Chondrocyte (in vitro differentiated cells): ENCODE measurements around the gene LRRC32. TPM values are rescaled to one million over a fixed set of nuclear protein-coding genes. Genes with fewer than 3 reads are reported as not detected.

ENCODE experiments used
- DNase-seq: peaks from one replicate; pipeline ENCODE4 v3.0.0; 2021; ENCODE audit warnings: mixed read lengths, low spot score
- H3K27ac Mint-ChIP-seq: one replicate; pipeline ENCODE4 v1.8.0; 2021; ENCODE audit warnings: mild to moderate bottlenecking, moderate library complexity, mixed read lengths; ENCODE audit not compliant: unreplicated experiment
- H3K27me3 Mint-ChIP-seq: 2 replicates; pipeline ENCODE4 v1.8.0; 2021; ENCODE audit warnings: low read depth, mixed read lengths
- H3K36me3 Mint-ChIP-seq: 2 replicates; pipeline ENCODE4 v1.8.0; 2021; ENCODE audit warnings: low read depth, mixed read lengths
- H3K4me1 Mint-ChIP-seq: 2 replicates; pipeline ENCODE4 v1.8.0; 2021; ENCODE audit warnings: low read depth, mild to moderate bottlenecking, mixed read lengths
- H3K4me3 Mint-ChIP-seq: one replicate; pipeline ENCODE4 v1.8.0; 2021; ENCODE audit warnings: mild to moderate bottlenecking, moderate library complexity, mixed read lengths; ENCODE audit not compliant: unreplicated experiment
- H3K9me3 Mint-ChIP-seq: 2 replicates; pipeline ENCODE4 v1.8.0; 2021; ENCODE audit warnings: low read depth, mixed read lengths
- CTCF ChIP-seq: fragments of 200-600 bp; sonication (generic); IDR thresholded peaks from 2 replicates; pipeline ENCODE4 v1.5.0; 2021; ENCODE audit warnings: antibody characterized with exemption, mild to moderate bottlenecking, moderate library complexity
- total RNA-seq: library from RNA; stranded (reverse); gene quantifications from 3 replicates; pipeline ENCODE4 v1.2.1, GENCODE V29; 2021

LRRC32 gene
- total RNA-seq, 1 donor from 2014 or later, result 367 TPM

GRCh38 chr11:76703707-76704106, 33.2 kb upstream of the LRRC32 start:
- H3K4me1 Mint-ChIP-seq, result peaks cover 21% of the 10 kb centered on the region
- H3K36me3 Mint-ChIP-seq, result no peaks in the 10 kb centered on the region
- DNase-seq, result no peak
- H3K27me3 Mint-ChIP-seq, result no peaks in the 10 kb centered on the region
- H3K27ac Mint-ChIP-seq, result no peak overlapping the region
- no peaks in the 10 kb centered on the region for H3K9me3 Mint-ChIP-seq
- TF ChIP-seq CTCF, result no peak
- H3K4me3 Mint-ChIP-seq, result no peak overlapping the region

GRCh38 chr11:76702336-76703128, 32.0 kb upstream of the LRRC32 start:
- no peak overlapping the region for H3K27ac Mint-ChIP-seq
- H3K36me3 Mint-ChIP-seq, result no peaks in the 10 kb centered on the region
- no peaks in the 10 kb centered on the region for H3K27me3 Mint-ChIP-seq
- DNase-seq, result no peak
- H3K4me1 Mint-ChIP-seq, result peaks cover 21% of the 10 kb centered on the region
- H3K9me3 Mint-ChIP-seq, result no peaks in the 10 kb centered on the region
- no peak for TF ChIP-seq CTCF
- H3K4me3 Mint-ChIP-seq, result no peak overlapping the region

GRCh38 chr11:76701294-76702040, 30.9 kb upstream of the LRRC32 start:
- TF ChIP-seq CTCF, result no peak
- Mint-ChIP-seq H3K4me3 (no peak overlapping the region), H3K27ac (no peak overlapping the region)

GRCh38 chr11:76700177-76701100, 29.9 kb upstream of the LRRC32 start:
- H3K9me3 Mint-ChIP-seq, result no peaks in the 10 kb centered on the region
- peaks cover 21% of the 10 kb centered on the region for H3K4me1 Mint-ChIP-seq
- H3K36me3 Mint-ChIP-seq, result no peaks in the 10 kb centered on the region
- H3K4me3 Mint-ChIP-seq, result peak overlapping the region; percentile 29
- H3K27ac Mint-ChIP-seq, result peak overlapping the region; percentile 42
- DNase-seq, result no peak
- TF ChIP-seq CTCF, result no peak
- H3K27me3 Mint-ChIP-seq, result no peaks in the 10 kb centered on the region

More at GRCh38 chr11:76701294-76702040, 30.9 kb upstream of the LRRC32 start:
- no peak for DNase-seq
- Mint-ChIP-seq H3K9me3 (no peaks in the 10 kb centered on the region), H3K36me3 (no peaks in the 10 kb centered on the region), H3K4me1 (peaks cover 21% of the 10 kb centered on the region), H3K27me3 (no peaks in the 10 kb centered on the region)
